ENCODE results near the gene DIS3L2.

DIS3L2 gene

GRCh38 chr2:231996797-231997540 is 35.5 kb downstream of the DIS3L2 start:
- no peaks in the 10 kb centered on the region for H3K4me1 ChIP-seq (ENCODE audit: control insufficient read depth in 1 of 2, insufficient read depth in 2 of 2, low read length in 2 of 2)
- no peak overlapping the region for H3K27ac ChIP-seq (ENCODE audit: low read length)
- no peaks in the 10 kb centered on the region for H3K27me3 ChIP-seq (ENCODE audit: low read depth, low read length)
- H3K4me3 ChIP-seq (ENCODE audit: low read depth in 1 of 2, low read length in 2 of 2): no peak overlapping the region
- no peaks in the 10 kb centered on the region for H3K9me3 ChIP-seq (ENCODE audit: control insufficient read depth in 1 of 2, low read length in 2 of 2)
- no peaks in the 10 kb centered on the region for H3K36me3 ChIP-seq (ENCODE audit: control insufficient read depth in 1 of 2, insufficient read depth in 2 of 2, low read length in 2 of 2)

GRCh38 chr2:231998046-231998445 is 36.5 kb downstream of the DIS3L2 start:
- no peaks in the 10 kb centered on the region for H3K36me3 ChIP-seq (ENCODE audit: control insufficient read depth in 1 of 2, insufficient read depth in 2 of 2, low read length in 2 of 2)
- no peak overlapping the region for H3K4me3 ChIP-seq (ENCODE audit: low read depth in 1 of 2, low read length in 2 of 2)
- H3K4me1 ChIP-seq (ENCODE audit: control insufficient read depth in 1 of 2, insufficient read depth in 2 of 2, low read length in 2 of 2): no peaks in the 10 kb centered on the region
- no peaks in the 10 kb centered on the region for H3K9me3 ChIP-seq (ENCODE audit: control insufficient read depth in 1 of 2, low read length in 2 of 2)
- H3K27ac ChIP-seq (ENCODE audit: low read length): no peak overlapping the region
- no peaks in the 10 kb centered on the region for H3K27me3 ChIP-seq (ENCODE audit: low read depth, low read length)

- H3K4me1 ChIP-seq (ENCODE audit: control insufficient read depth in 1 of 2, insufficient read depth in 2 of 2, low read length in 2 of 2): no peaks in the 10 kb centered on the region
- no peak overlapping the region for H3K4me3 ChIP-seq (ENCODE audit: low read depth in 1 of 2, low read length in 2 of 2)
- H3K9me3 ChIP-seq (ENCODE audit: control insufficient read depth in 1 of 2, low read length in 2 of 2): no peaks in the 10 kb centered on the region
- no peaks in the 10 kb centered on the region for H3K27me3 ChIP-seq (ENCODE audit: low read depth, low read length)
- H3K36me3 ChIP-seq (ENCODE audit: control insufficient read depth in 1 of 2, insufficient read depth in 2 of 2, low read length in 2 of 2): no peaks in the 10 kb centered on the region
- H3K27ac ChIP-seq (ENCODE audit: low read length): no peak overlapping the region
These were observed 38.9 kb downstream of the DIS3L2 start for GRCh38 chr2:232000439-232000838.

DNA sequence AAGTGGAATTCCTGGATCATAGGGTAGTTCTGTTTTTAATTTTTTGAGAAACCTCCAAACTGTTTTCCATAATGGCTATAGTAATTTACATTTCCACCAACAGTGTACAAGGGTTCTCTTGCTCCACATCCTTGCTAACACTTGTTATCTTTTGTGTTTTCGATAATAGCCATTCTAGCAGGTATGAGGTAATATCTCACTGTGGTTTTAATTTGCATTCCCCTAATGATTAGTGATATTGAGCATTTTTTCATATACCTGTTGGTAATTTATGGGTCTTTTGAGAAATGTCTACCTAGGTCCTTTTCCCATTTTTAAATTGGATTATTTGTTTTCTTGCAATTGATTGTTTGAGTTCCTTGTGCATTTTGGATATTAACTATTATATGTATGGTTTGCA is 39.6 kb downstream of the DIS3L2 start:
- no peaks in the 10 kb centered on the region for H3K9me3 ChIP-seq (ENCODE audit: control insufficient read depth in 1 of 2, low read length in 2 of 2)
- H3K36me3 ChIP-seq (ENCODE audit: control insufficient read depth in 1 of 2, insufficient read depth in 2 of 2, low read length in 2 of 2): no peaks in the 10 kb centered on the region
- no peaks in the 10 kb centered on the region for H3K27me3 ChIP-seq (ENCODE audit: low read depth, low read length)
- no peak overlapping the region for H3K4me3 ChIP-seq (ENCODE audit: low read depth in 1 of 2, low read length in 2 of 2)
- no peak overlapping the region for H3K27ac ChIP-seq (ENCODE audit: low read length)
- H3K4me1 ChIP-seq (ENCODE audit: control insufficient read depth in 1 of 2, insufficient read depth in 2 of 2, low read length in 2 of 2): no peaks in the 10 kb centered on the region

DNA sequence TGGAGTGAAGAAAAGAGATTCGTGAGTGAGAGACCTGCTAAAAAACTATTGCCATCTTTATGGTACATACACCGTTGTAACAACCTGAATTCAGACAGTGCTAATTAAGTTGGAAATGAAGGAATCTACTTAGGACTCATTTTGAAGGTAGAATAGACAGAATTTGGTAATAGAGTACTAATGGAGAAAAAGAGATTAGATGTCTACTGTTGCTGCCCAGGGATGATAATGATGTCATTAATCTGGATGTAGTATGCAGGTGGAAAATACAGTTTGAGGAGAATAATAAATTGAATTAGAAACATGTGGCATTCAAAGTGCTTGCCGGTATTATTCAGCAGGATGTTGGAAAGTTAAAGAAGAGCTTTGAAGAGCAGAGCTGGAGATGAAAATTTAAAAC is 44.7 kb downstream of the DIS3L2 start:
- no peaks in the 10 kb centered on the region for H3K36me3 ChIP-seq (ENCODE audit: control insufficient read depth in 1 of 2, insufficient read depth in 2 of 2, low read length in 2 of 2)

GRCh38 chr2:232008907-232009638 is 47.6 kb downstream of the DIS3L2 start:
- no peaks in the 10 kb centered on the region for H3K27me3 ChIP-seq (ENCODE audit: low read depth, low read length)
- no peaks in the 10 kb centered on the region for H3K9me3 ChIP-seq (ENCODE audit: control insufficient read depth in 1 of 2, low read length in 2 of 2)
- no peak overlapping the region for H3K27ac ChIP-seq (ENCODE audit: low read length)
- H3K4me1 ChIP-seq (ENCODE audit: control insufficient read depth in 1 of 2, insufficient read depth in 2 of 2, low read length in 2 of 2): peaks cover 0 to 5% of the 10 kb centered on the region in 2 donors
- H3K4me3 ChIP-seq (ENCODE audit: low read depth in 1 of 2, low read length in 2 of 2): no peak overlapping the region
- no peaks in the 10 kb centered on the region for H3K36me3 ChIP-seq (ENCODE audit: control insufficient read depth in 1 of 2, insufficient read depth in 2 of 2, low read length in 2 of 2)

More for the DNA sequence above, 44.7 kb downstream of the DIS3L2 start:
- Histone ChIP-seq H3K9me3 (ENCODE audit: control insufficient read depth in 1 of 2, low read length in 2 of 2) (no peaks in the 10 kb centered on the region), H3K27ac (ENCODE audit: low read length) (no peak overlapping the region), H3K27me3 (ENCODE audit: low read depth, low read length) (no peaks in the 10 kb centered on the region), H3K4me3 (ENCODE audit: low read depth in 1 of 2, low read length in 2 of 2) (no peak overlapping the region), H3K4me1 (ENCODE audit: control insufficient read depth in 1 of 2, insufficient read depth in 2 of 2, low read length in 2 of 2) (no peaks in the 10 kb centered on the region)

GRCh38 chr2:232009639-232010274 is 48.2 kb downstream of the DIS3L2 start:
- Histone ChIP-seq H3K27ac (ENCODE audit: low read length) (no peak overlapping the region), H3K9me3 (ENCODE audit: control insufficient read depth in 1 of 2, low read length in 2 of 2) (no peaks in the 10 kb centered on the region), H3K4me1 (ENCODE audit: control insufficient read depth in 1 of 2, insufficient read depth in 2 of 2, low read length in 2 of 2) (peaks cover 0 to 5% of the 10 kb centered on the region in 2 donors), H3K36me3 (ENCODE audit: control insufficient read depth in 1 of 2, insufficient read depth in 2 of 2, low read length in 2 of 2) (no peaks in the 10 kb centered on the region), H3K4me3 (ENCODE audit: low read depth in 1 of 2, low read length in 2 of 2) (no peak overlapping the region), H3K27me3 (ENCODE audit: low read depth, low read length) (no peaks in the 10 kb centered on the region)

- H3K27ac ChIP-seq (ENCODE audit: low read length): no peak overlapping the region
- H3K9me3 ChIP-seq (ENCODE audit: control insufficient read depth in 1 of 2, low read length in 2 of 2): no peaks in the 10 kb centered on the region
- H3K4me3 ChIP-seq (ENCODE audit: low read depth in 1 of 2, low read length in 2 of 2): no peak overlapping the region
- H3K27me3 ChIP-seq (ENCODE audit: low read depth, low read length): no peaks in the 10 kb centered on the region
- peaks cover 10 to 15% of the 10 kb centered on the region in 2 donors for H3K36me3 ChIP-seq (ENCODE audit: control insufficient read depth in 1 of 2, insufficient read depth in 2 of 2, low read length in 2 of 2)
- peaks cover 0 to 5% of the 10 kb centered on the region in 2 donors for H3K4me1 ChIP-seq (ENCODE audit: control insufficient read depth in 1 of 2, insufficient read depth in 2 of 2, low read length in 2 of 2)
These were observed 52.3 kb downstream of the DIS3L2 start for GRCh38 chr2:232013701-232014353.

DNA sequence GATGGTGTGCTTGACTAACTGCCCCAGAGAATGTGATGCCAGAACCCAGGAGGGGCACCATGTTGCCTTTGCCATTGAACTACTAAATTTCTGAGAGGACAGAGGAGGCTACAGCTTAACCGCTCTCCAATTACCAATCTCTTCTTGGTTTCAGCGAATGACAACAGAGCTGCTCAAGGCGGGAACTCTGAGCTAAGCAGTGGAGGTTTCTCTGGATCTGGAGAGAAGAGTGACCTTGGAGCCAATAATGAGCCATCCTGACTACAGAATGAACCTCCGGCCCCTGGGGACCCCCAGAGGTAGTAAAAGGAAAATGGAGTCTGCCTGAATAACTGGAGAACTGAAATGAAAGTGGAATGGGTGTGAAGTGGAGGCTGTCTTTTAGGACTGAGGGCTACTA is 53.2 kb downstream of the DIS3L2 start:
- no peak overlapping the region for H3K27ac ChIP-seq (ENCODE audit: low read length)
- H3K4me1 ChIP-seq (ENCODE audit: control insufficient read depth in 1 of 2, insufficient read depth in 2 of 2, low read length in 2 of 2): peaks cover 0 to 5% of the 10 kb centered on the region in 2 donors
- no peaks in the 10 kb centered on the region for H3K9me3 ChIP-seq (ENCODE audit: control insufficient read depth in 1 of 2, low read length in 2 of 2)
- H3K27me3 ChIP-seq (ENCODE audit: low read depth, low read length): no peaks in the 10 kb centered on the region
- no peak overlapping the region for H3K4me3 ChIP-seq (ENCODE audit: low read depth in 1 of 2, low read length in 2 of 2)
- peaks cover 10 to 15% of the 10 kb centered on the region in 2 donors for H3K36me3 ChIP-seq (ENCODE audit: control insufficient read depth in 1 of 2, insufficient read depth in 2 of 2, low read length in 2 of 2)

DNA sequence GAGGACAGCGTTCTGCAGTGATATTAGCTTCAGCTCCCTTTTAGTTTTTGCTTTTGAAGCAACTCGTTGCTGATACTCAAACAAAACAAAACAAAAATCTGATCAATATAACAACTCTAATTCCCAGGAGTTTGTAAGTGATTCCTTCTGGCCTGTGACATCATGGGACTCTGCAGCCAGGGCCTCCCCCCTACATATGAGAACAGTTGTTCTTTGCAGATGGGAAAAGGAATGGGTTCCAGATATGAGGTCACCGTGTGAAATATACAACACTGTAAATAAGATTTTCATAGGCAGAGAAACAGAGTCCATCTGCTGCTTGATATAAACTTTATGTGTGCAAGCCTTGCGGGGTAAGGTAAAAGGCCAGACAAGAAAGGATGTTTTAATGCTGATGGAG is 56.7 kb downstream of the DIS3L2 start:
- H3K36me3 ChIP-seq (ENCODE audit: control insufficient read depth in 1 of 2, insufficient read depth in 2 of 2, low read length in 2 of 2): peaks cover 10 to 27% of the 10 kb centered on the region in 2 donors
- no peak overlapping the region for H3K27ac ChIP-seq (ENCODE audit: low read length)
- H3K4me3 ChIP-seq (ENCODE audit: low read depth in 1 of 2, low read length in 2 of 2): no peak overlapping the region
- peaks cover 0 to 5% of the 10 kb centered on the region in 2 donors for H3K4me1 ChIP-seq (ENCODE audit: control insufficient read depth in 1 of 2, insufficient read depth in 2 of 2, low read length in 2 of 2)
- H3K9me3 ChIP-seq (ENCODE audit: control insufficient read depth in 1 of 2, low read length in 2 of 2): no peaks in the 10 kb centered on the region
- H3K27me3 ChIP-seq (ENCODE audit: low read depth, low read length): no peaks in the 10 kb centered on the region

DNA sequence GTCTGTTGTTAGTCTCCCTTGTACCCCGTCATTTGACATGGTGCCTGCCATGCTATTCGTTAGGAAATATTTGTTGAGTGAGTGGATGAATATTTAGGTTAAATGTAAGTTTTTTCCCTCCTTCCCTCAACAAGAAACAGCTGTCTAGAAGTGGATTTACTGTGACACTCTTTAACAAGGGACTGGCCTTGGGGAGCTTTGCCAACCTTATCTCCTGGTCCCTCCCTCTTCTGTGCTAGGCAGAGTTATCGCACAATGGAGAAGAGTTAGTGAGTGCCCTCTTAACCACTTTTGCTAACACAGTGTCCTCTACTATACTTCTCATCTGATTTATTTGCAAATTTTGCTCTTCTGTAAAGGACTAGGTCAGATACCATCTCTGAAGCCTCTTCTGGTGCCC is 61.2 kb downstream of the DIS3L2 start:
- Histone ChIP-seq H3K27me3 (ENCODE audit: low read depth, low read length) (no peaks in the 10 kb centered on the region), H3K9me3 (ENCODE audit: control insufficient read depth in 1 of 2, low read length in 2 of 2) (no peaks in the 10 kb centered on the region), H3K27ac (ENCODE audit: low read length) (no peak overlapping the region), H3K36me3 (ENCODE audit: control insufficient read depth in 1 of 2, insufficient read depth in 2 of 2, low read length in 2 of 2) (peaks cover 14 to 22% of the 10 kb centered on the region in 2 donors), H3K4me1 (ENCODE audit: control insufficient read depth in 1 of 2, insufficient read depth in 2 of 2, low read length in 2 of 2) (no peaks in the 10 kb centered on the region), H3K4me3 (ENCODE audit: low read depth in 1 of 2, low read length in 2 of 2) (no peak overlapping the region)

All from muscle layer of duodenum (tissue), 2 donors.